Fibroblast of skin of left biceps (primary cell): ENCODE measurements around the gene CLSTN2.

Source experiments
- DNase-seq, 2 experiments: peaks; one replicate each; pipeline ENCODE4 v3.0.0-alpha.2; 2013; ENCODE audit warnings: low read depth in 2 of 2

CLSTN2 gene

GRCh38 chr3:139944256-139944910, 9.4 kb downstream of the CLSTN2 start:
- no peak for DNase-seq

- no peak for DNase-seq
These were observed 10.4 kb downstream of the CLSTN2 start for GRCh38 chr3:139945386-139945785.

GRCh38 chr3:139945942-139946341, 11.0 kb downstream of the CLSTN2 start:
- no peak for DNase-seq

GRCh38 chr3:139948467-139948866, 13.5 kb downstream of the CLSTN2 start:
- DNase-seq, result no peak

GRCh38 chr3:139948898-139949297, 13.9 kb downstream of the CLSTN2 start:
- no peak for DNase-seq

GRCh38 chr3:139953131-139953910, 18.3 kb downstream of the CLSTN2 start:
- no peak for DNase-seq

GRCh38 chr3:139954146-139954860, 19.3 kb downstream of the CLSTN2 start:
- DNase-seq, result no peak

GRCh38 chr3:139957844-139958243, 22.9 kb downstream of the CLSTN2 start:
- no peak for DNase-seq

- DNase-seq, result no peak
These were observed 34.4 kb downstream of the CLSTN2 start for GRCh38 chr3:139969386-139969785.

- no peak for DNase-seq
These were observed 35.5 kb downstream of the CLSTN2 start for GRCh38 chr3:139970526-139970925.

GRCh38 chr3:139974809-139975425, 39.9 kb downstream of the CLSTN2 start:
- no peak for DNase-seq

GRCh38 chr3:139975594-139976365, 40.8 kb downstream of the CLSTN2 start:
- no peak for DNase-seq

GRCh38 chr3:139978966-139979365, 44.0 kb downstream of the CLSTN2 start:
- DNase-seq, result no peak

- no peak for DNase-seq
These were observed 45.0 kb downstream of the CLSTN2 start for GRCh38 chr3:139979991-139980390.

- DNase-seq, result no peak
These were observed 47.4 kb downstream of the CLSTN2 start for GRCh38 chr3:139982404-139982803.

GRCh38 chr3:139985576-139985975, 50.6 kb downstream of the CLSTN2 start:
- no peak for DNase-seq

- DNase-seq, result no peak
These were observed 52.9 kb downstream of the CLSTN2 start for GRCh38 chr3:139987908-139988307.

- DNase-seq, result no peak
These were observed 53.6 kb downstream of the CLSTN2 start for GRCh38 chr3:139988472-139989156.

- no peak for DNase-seq
These were observed 59.9 kb downstream of the CLSTN2 start for GRCh38 chr3:139994891-139995290.

GRCh38 chr3:140004271-140004670, 69.3 kb downstream of the CLSTN2 start:
- no peak for DNase-seq

- DNase-seq, result no peak
These were observed 71.3 kb downstream of the CLSTN2 start for GRCh38 chr3:140006331-140006730.
